Stimulated activated naive CD4-positive, alpha-beta T cell (primary cell): Measurements from ENCODE around the gene ZMIZ1.
A peak's percentile ranks its signal among the peaks of the same experiment; 100 is the strongest.
"Not testable (repeated sequence)": the region's sequence is repeated elsewhere in the genome, so short reads cannot be mapped to it uniquely, and the experiment has no call there.

Experiments
- DNase-seq, 6 experiments: peaks; one replicate each; lab custom pipeline; 2025; lab: John Stamatoyannopoulos, UW

ZMIZ1 gene

GRCh38 chr10:79029478-79030390 lies 39.0 kb upstream of the ZMIZ1 start:
- no peak for DNase-seq

GRCh38 chr10:79030705-79031104 lies 38.1 kb upstream of the ZMIZ1 start:
- DNase-seq: no peak

- DNase-seq: no peak
Measured at GRCh38 chr10:79031723-79032122, 37.0 kb upstream of the ZMIZ1 start.

- DNase-seq: no peak
Measured at GRCh38 chr10:79034271-79034876, 34.4 kb upstream of the ZMIZ1 start.

GRCh38 chr10:79036416-79036815 lies 32.4 kb upstream of the ZMIZ1 start:
- DNase-seq: not testable (repeated sequence)

- no peak for DNase-seq
Measured at GRCh38 chr10:79038104-79038840, 30.5 kb upstream of the ZMIZ1 start.

- no peak for DNase-seq
Measured at GRCh38 chr10:79038841-79039201, 29.9 kb upstream of the ZMIZ1 start.

- DNase-seq: no peak
Measured at GRCh38 chr10:79042639-79043411, 25.9 kb upstream of the ZMIZ1 start.

GRCh38 chr10:79044036-79044632 lies 24.6 kb upstream of the ZMIZ1 start:
- DNase-seq: no peak

GRCh38 chr10:79044846-79045245 lies 23.9 kb upstream of the ZMIZ1 start:
- DNase-seq: no peak

GRCh38 chr10:79045566-79046175 lies 23.1 kb upstream of the ZMIZ1 start:
- no peak for DNase-seq

- no peak for DNase-seq
Measured at GRCh38 chr10:79046326-79046725, 22.4 kb upstream of the ZMIZ1 start.

GRCh38 chr10:79046741-79047583 lies 21.8 kb upstream of the ZMIZ1 start:
- no peak for DNase-seq

- DNase-seq: peak in 1 of 6 experiments; percentile 29
Measured at GRCh38 chr10:79047584-79047874, 21.2 kb upstream of the ZMIZ1 start.

GRCh38 chr10:79047875-79048638 lies 20.7 kb upstream of the ZMIZ1 start:
- DNase-seq: peak in 5 of 6 experiments; percentile 15 to 73 (median 63)

GRCh38 chr10:79048639-79049550 lies 19.9 kb upstream of the ZMIZ1 start:
- DNase-seq: no peak

GRCh38 chr10:79049931-79050895 lies 18.6 kb upstream of the ZMIZ1 start:
- no peak for DNase-seq
